C1 segment of cervical spinal cord (tissue), 14 donors: ENCODE data around the gene NTHL1.

ENCODE experiments used
- DNase-seq, 14 donors: peaks; one replicate each; lab custom pipeline; 2025; lab: John Stamatoyannopoulos, UW

The NTHL1 gene

DNA sequence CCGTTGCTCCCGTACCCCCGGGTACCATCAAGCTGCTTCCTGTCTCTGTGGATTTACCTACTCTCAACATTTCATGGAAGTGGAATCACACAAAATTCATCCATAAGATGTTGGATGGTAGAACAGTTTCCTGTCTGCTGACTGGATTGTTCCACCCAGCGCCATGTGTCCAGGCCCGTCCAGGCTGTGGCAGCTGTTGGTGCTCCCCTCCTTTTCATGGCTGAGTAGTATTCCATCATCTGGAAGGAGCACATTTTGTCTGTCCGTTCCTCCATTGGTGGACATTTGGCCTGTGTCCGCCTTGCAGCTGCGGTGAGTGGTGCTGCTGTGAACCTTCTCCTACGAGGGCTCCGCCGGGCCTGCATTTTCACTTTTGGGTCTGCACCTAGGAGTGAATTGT, 18.5 kb upstream of the NTHL1 start:
- DNase-seq: no peak

- DNase-seq: no peak
Observed at GRCh38 chr16:2064368-2064945, 16.8 kb upstream of the NTHL1 start.

GRCh38 chr16:2063861-2064260, 16.2 kb upstream of the NTHL1 start:
- DNase-seq: no peak

DNA sequence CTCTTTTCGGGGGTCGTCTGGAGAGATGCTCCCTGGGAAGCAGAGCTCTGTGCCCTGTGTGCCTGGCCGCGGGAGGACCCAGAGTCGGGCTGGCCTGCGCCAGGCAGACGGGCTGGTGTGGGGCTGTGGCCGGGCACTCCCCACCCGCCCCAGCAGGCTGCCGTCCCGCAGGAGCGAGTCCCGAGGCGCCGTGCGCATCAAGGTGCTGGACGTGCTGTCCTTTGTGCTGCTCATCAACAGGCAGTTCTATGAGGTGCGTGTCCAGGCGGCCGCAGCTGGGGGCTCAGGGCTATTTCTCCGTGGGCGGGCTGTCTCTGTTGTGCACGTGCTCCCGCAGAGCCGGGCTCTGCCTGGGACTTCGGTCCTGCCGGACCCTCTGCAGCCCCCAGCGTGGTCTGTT, 15.2 kb upstream of the NTHL1 start:
- DNase-seq: no peak

DNA sequence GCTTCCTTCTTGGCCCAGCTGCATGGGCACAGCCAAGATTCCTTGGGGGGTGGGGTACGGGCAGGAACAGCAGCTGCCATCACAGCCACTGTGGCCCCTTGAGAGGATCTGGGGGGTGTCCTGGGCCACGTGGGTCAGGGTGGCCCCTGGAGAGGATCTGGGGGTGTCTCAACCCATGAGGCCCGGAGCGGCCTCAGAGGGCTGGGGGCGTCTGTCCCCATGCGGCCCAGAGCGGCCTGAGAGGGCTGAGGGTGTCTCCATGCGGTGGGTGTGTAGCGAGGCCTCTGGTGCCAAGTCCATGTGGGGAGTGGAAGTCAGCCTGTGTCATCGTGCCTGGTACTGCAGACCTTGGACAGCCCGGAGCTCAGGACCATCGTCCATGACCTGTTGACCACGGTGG, 13.9 kb upstream of the NTHL1 start:
- DNase-seq: no peak

GRCh38 chr16:2061023-2061422, 13.4 kb upstream of the NTHL1 start:
- no peak for DNase-seq

GRCh38 chr16:2060346-2060745, 12.7 kb upstream of the NTHL1 start:
- no peak for DNase-seq

DNA sequence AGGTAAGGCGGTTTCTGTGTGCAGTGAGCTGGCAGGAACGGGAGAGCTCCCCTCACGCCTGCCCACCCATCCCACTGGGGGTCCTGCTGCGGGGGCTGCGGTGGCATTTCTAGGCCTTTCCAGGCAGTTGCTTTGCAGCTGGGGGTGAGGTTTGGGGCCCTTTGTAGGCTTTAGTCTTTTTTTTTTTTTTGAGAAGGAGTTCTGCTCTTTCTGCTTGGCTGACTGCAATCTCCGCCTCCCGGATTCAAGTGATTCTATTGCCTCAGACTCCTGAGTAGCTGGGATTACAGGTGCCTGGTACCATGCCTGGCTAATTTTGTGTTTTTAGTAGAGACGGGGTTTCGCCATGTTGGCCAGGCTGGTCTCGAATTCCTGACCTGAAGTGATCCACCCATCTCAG, 11.2 kb upstream of the NTHL1 start:
- DNase-seq: no peak

DNA sequence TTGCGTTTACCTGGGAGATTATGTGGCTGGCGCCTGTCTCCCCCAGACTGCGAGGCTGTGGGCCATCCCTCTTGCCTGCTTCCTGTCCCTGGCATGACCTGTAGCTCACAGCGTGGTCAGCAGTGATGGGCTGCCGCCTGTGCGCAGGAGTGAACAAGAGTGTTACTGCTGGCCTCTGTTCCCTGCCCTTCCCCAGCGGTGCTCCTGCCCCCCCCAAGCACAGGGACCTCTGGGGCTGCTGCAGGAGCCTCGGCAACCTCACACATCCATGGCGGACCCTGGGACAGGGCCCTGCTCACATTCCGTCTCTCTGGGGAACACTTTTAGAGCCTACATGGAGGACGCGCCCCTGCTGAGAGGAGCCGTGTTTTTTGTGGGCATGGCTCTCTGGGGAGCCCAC, 10.8 kb upstream of the NTHL1 start:
- DNase-seq: no peak

DNA sequence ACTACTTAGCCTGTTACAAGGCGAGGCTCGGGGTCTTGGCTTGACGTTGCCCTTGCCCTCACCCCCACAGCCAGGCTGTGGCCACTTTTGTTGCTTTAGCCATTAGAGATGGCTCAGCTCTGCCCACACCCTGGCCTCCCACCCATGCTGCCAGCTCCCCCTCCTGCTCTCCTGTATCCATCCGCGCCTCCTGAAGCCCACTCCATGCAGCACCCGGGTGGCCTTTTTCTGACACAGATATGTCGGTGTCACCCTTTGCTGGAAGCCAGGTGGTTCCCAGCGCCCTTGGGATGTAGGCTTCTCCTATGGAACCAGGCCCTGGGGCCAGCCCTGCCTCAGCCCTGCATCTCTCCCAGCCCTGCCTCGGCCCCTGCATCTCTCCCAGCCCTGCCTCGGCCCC, 9.8 kb upstream of the NTHL1 start:
- DNase-seq: no peak

DNA sequence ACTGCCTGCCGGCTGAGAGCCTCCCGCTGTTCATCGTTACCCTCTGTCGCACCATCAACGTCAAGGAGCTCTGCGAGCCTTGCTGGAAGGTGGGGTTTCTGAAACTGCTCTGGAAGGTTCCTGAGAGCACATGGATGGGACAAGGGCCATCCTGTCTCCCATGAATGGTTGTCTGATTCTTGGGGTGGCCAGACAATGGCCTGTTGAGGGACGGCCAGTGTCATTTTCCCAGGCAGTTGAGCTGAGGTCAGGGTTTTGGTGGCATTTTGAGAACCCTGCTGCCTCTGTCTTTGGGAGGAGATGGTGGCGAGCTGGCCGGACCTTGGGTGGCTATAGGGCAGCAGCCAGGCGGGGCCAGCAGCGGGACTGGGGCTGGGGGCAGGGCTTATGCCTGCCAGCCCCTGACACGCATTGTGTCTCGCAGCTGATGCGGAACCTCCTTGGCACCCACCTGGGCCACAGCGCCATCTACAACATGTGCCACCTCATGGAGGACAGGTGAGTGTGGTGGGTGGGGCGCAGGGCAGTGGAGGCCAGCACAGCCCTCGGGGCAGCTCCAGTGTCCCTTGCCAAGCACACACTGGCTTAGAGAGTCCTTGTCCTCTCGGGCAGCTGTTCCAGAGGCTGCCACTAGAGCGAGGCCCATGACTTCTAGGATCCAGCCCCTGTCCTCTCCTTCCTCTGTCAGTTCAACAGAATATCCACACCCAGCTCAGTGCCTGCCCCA, 9.2 kb upstream of the NTHL1 start:
- peak in 10 of 14 donors; percentile 7 to 57 (median 22) for DNase-seq

GRCh38 chr16:2056077-2056476, 8.4 kb upstream of the NTHL1 start:
- DNase-seq: peak in 2 of 14 donors; percentile 27 to 57

GRCh38 chr16:2054543-2055245, 7.1 kb upstream of the NTHL1 start:
- no peak for DNase-seq

DNA sequence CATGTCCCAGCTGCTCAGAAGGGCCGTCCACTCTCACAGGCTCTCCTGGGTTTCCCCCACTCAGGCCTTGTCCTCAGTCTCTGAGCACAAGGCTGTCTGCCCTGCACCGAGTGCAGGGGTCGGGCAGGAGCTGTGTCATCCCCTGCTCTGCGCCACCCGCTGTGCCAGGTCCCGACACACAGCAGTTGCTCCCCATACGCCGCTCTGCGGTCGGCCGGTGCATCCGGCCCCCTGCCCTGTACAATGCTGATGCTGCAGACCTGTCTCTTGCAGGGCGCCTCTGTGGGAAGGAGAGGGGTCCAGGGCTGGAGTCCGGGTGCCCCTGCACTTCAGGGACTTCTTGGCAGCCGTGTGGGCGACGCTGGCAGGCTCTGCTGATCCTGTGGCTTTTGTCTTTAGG, 6.3 kb upstream of the NTHL1 start:
- DNase-seq: no peak

DNA sequence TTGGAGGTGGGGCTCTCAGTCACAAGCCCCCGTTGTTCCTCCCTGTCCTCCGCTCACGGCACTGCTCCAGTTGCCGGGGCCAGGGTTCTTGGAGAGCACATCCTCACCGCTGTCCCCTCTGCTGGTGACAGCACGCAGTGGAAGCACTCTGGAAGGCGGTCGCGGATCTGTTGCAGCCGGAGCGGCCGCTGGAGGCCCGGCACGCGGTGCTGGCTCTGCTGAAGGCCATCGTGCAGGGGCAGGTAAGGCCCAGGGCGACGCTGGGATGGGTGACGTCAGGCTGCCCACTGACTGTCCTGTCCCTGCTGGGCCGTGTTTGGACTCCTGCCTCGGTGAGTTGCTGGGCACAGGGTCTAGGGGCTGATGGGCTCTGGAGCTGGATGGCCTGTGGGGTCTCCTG, 5.6 kb upstream of the NTHL1 start:
- DNase-seq: no peak

DNA sequence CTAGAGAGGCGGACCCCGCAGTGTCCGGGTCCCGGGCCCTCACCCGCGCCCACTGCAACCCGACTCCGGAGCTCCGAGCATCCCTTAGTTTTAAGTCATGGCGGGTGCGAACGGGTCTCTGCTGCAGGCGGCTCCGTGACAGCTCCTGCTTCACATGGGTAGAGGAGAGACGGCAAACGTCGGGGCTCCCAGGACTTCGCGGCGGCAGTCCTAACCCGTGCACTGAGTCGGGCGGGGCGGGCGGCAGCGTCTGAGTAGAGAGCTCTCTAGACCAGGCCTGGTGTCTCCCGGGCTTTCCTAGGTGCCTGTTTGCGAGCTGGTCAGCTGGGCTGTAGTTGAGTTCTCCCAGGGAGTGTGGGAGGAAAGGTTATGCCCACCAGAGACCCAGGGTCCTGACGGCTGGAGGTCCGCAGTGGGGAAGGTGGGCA, 496 bp upstream of the NTHL1 start:
- DNase-seq: no peak

GRCh38 chr16:2046893-2047329, 723 bp downstream of the NTHL1 start:
- no peak for DNase-seq

DNA sequence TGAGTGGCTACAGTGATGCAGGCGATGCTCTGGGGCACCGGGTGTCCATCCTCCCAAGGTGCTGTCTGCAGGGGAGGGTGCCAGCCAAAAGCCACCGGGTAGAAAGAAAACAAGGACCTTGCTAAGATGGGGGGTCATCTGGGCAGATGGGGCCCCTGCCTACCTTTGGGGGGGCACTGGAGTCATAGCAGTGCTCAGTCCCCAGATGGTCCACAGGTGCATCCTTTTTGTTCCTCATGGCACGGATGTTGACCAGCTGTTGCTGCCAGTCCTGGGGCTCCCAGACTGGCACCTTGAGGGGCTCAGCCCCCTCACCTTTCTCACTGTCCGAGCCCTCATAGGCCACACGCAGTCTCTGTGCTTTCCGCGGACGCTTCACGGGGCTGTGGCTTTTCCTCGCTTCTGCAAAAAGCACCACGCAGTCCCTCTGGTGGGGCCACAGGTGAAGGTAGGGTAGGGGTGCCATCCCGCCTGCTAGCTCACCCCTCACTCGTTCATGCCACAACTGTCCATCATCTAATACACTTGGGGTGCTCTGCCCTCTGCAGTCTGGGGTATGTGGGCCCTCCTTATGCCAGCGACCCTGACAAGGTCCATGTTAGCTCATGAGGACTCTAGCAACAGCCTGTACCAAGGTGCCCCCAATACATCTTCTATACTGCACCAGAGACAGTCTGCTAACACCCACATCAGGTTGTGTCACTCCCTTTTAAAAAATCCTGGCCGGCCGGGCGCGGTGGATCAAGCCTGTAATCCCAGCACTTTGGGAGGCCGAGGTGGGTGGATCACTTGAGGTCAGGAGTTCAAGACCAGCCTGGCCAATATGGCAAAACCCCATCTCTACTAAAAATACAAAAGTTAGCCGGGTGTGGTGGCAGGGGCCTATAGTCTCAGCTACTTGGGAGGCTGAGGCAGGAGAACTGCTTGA, 1.4 kb downstream of the NTHL1 start:
- no peak for DNase-seq

DNA sequence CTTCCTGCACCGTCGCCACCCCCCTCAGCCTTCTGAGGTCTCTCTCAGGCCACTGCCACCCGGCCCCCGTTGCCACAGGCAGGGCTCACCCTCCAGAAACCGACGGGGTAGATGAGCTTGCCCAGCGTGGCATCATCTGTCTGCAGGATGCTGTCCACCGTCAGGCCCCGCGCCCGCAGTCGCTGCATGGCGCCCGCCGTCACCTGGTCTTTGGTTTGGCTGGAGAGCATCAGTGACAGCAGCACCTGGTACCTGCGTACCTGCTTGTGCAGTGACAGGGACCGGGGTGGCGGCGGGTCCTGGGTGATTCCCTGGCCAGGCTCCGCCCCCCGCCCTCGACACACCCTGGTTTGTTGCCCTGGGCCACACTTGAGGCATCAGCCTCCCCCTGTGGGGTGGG, 3.1 kb downstream of the NTHL1 start:
- no peak for DNase-seq

DNA sequence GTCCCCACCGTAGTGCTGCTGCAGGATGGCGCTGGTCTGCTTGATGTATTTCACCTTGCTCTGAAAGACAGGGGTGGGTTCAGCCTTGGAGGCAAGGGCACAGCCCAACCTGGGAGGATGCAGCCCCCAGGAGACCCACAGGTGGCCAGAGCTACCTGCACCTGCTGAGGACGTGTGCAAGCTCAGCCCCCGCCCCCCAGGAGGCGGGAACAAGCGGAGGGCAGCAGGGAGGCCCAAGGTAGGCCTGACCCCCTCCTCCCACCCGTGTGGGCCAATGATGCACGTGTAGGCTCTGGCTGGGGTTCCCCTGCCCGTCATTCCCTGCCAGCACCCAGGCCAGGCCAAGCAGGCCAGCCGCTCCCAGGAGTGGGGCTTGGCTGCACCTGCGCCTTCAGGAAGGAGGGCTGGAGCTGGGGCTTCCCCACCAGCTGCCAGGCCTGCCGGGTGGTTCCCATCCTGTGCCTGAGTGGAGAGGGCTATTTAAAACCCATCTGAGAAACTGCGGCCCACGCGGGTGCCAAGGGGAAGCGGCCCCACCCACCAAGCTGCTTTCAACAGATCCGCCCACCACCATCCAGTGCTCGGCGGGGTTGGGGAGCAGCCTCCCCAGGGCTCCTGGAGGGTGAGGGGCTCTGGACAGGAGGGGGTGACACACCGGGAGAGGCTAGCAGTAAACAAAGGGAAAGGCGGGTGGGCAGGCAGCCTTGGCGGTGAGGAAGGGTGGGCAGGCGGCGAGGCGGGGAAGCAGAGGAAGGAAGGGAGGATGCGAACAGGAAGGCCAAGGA, 3.8 kb downstream of the NTHL1 start:
- peak in 1 of 14 donors; percentile 26 for DNase-seq
